Right lobe of liver (tissue), 6 donors: ENCODE results near the gene HSPA8. TPM values are rescaled to one million over a fixed set of nuclear protein-coding genes. Genes with fewer than 3 reads are reported as not detected.

Source experiments
- ATAC-seq, 4 donors: fragments of 200-7000 bp; cut with Tn5 transposase; one replicate each; pipeline ENCODE4 v1.9.1; 2020; ENCODE audit warnings: mild to moderate bottlenecking in 4 of 4, moderate library complexity in 4 of 4
- DNase-seq, 3 donors: peaks; one replicate each; pipeline ENCODE4 v3.0.0-alpha.2; 2020
- H3K27ac ChIP-seq, 3 donors: fragments of 200-600 bp; one replicate each; pipeline ENCODE4 v1.8.0; 2022
- H3K27me3 ChIP-seq, 2 donors: fragments of 200-600 bp; one replicate each; pipeline ENCODE4 v1.8.0; 2022
- H3K36me3 ChIP-seq, 4 donors: fragments of 200-600 bp; sonication (generic) in 1 of 4; one replicate each; pipeline versions ENCODE4 v1.5.1 to v1.8.0; 2017 to 2022; ENCODE audit warnings: control low read depth in 1 of 4
- H3K4me1 ChIP-seq, 4 donors: fragments of 200-600 bp; sonication (generic) in 1 of 4; one replicate each; pipeline versions ENCODE4 v1.5.1 to v1.8.0; 2017 to 2022; ENCODE audit warnings: control low read depth in 1 of 4
- H3K4me3 ChIP-seq, 3 donors: fragments of 200-600 bp; one replicate each; pipeline ENCODE4 v1.8.0; 2022
- H3K9me3 ChIP-seq, 4 donors: fragments of 200-600 bp; sonication (generic) in 1 of 4; one replicate each; pipeline versions ENCODE4 v1.5.1 to v1.8.0; 2017 to 2022; ENCODE audit warnings: control low read depth in 1 of 4
- POLR2A ChIP-seq: fragments of 450-650 bp; IDR thresholded peaks from one replicate; pipeline ENCODE4 v1.6.1; 2017; ENCODE audit warnings: antibody characterized with exemption, mild to moderate bottlenecking
- WGBS: methylation state at CpG from one replicate; pipeline ENCODE4 v1.1.6; 2018; ENCODE audit warnings: low coverage, low lambda C conversion rate; ENCODE audit not compliant: insufficient coverage; ENCODE audit errors: missing lambda C conversion rate; 5-methylcytosine and 5-hydroxymethylcytosine counted together
- intact Hi-C, 2 donors: fragments of 100-400 bp; cut with DNase I; formaldehyde crosslinking; loops; one replicate each; pipeline versions ENCODE4 v1.11.2 to v1.14.1; 2022
- total RNA-seq, 6 experiments: library from RNA; depleted of rRNA in 2 of 6; stranded (reverse); fragments of >200 nt in 2 of 6; fragmentation: NEBNext Ultra II Directional in 3 of 6; extraction: Animal tissue kit (Norgen Biotek cat#: 25700) in 3 of 6; gene quantifications; one replicate each; pipeline versions ENCODE4 v1.1.0 to v1.2.4, GENCODE V29; 2016 to 2023
- TF ChIP-seq, protein P1 (sequence below), 4 donors: fragments of 200-600 bp in 3 of 4; fragments of 450-650 bp in 1 of 4; IDR thresholded peaks; one replicate each; pipeline versions ENCODE4 v1.5.1 to v1.8.0; 2016 to 2022; ENCODE audit warnings: antibody characterized with exemption in 4 of 4, mild to moderate bottlenecking in 2 of 4
- donor health status: DM: no; HTN: yes; CAD: no.
- donor health status: DM: no; HTN: no; CAD: no.
- donor health status: DM: no; HTN: no; CAD: no.
- donor health status: DM: no; HTN: yes; CAD: no.
- donor health status: DM: no; HTN: yes; CAD: no.

HSPA8 gene
- total RNA-seq, 6 experiments from 2014 or later: 388 to 894 (median 659) TPM

- intact Hi-C loops: loop anchor here in 1 of 2 donors (5.0 kb wide), 1 partner anchor 143 kb away; no protein-coding TSS in a partner anchor
- no peak for TF ChIP-seq POLR2A
- TF ChIP-seq, protein P1, sequence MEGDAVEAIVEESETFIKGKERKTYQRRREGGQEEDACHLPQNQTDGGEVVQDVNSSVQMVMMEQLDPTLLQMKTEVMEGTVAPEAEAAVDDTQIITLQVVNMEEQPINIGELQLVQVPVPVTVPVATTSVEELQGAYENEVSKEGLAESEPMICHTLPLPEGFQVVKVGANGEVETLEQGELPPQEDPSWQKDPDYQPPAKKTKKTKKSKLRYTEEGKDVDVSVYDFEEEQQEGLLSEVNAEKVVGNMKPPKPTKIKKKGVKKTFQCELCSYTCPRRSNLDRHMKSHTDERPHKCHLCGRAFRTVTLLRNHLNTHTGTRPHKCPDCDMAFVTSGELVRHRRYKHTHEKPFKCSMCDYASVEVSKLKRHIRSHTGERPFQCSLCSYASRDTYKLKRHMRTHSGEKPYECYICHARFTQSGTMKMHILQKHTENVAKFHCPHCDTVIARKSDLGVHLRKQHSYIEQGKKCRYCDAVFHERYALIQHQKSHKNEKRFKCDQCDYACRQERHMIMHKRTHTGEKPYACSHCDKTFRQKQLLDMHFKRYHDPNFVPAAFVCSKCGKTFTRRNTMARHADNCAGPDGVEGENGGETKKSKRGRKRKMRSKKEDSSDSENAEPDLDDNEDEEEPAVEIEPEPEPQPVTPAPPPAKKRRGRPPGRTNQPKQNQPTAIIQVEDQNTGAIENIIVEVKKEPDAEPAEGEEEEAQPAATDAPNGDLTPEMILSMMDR (IDR thresholded peaks at IDR 0.05): no peak
These were observed 42.8 kb upstream of the HSPA8 start for GRCh38 chr11:123104697-123105096.

GRCh38 chr11:123103326-123103980 lies 41.5 kb upstream of the HSPA8 start:
- H3K9me3 ChIP-seq: no peaks in the 10 kb centered on the region
- H3K4me1 ChIP-seq: no peaks in the 10 kb centered on the region
- intact Hi-C loops: no loop called here
- TF ChIP-seq, protein P1 (IDR thresholded peaks at IDR 0.05): peak; percentile 47 to 61 (median 52)
- TF ChIP-seq POLR2A: no peak
- DNase-seq (no peak), ATAC-seq (peak; percentile 61 to 77 (median 68))
- WGBS: 62% methylated on average over 7 of the region's 8 CpGs
- H3K27ac ChIP-seq: no peak overlapping the region
- no peaks in the 10 kb centered on the region for H3K27me3 ChIP-seq
- no peak overlapping the region for H3K4me3 ChIP-seq
- no peaks in the 10 kb centered on the region for H3K36me3 ChIP-seq

More at GRCh38 chr11:123104697-123105096, 42.8 kb upstream of the HSPA8 start:
- Histone ChIP-seq H3K36me3 (no peaks in the 10 kb centered on the region), H3K9me3 (no peaks in the 10 kb centered on the region), H3K4me1 (no peaks in the 10 kb centered on the region), H3K4me3 (no peak overlapping the region), H3K27ac (no peak overlapping the region), H3K27me3 (no peaks in the 10 kb centered on the region)
- no peak for DNase-seq
- WGBS: 79% methylated on average over 2 of the region's 3 CpGs
- no peak for ATAC-seq

- peak in 1 of 3 donors; percentile 46 for DNase-seq
- TF ChIP-seq, protein P1 (IDR thresholded peaks at IDR 0.05): no peak
- TF ChIP-seq POLR2A: no peak
- no peaks in the 10 kb centered on the region for H3K27me3 ChIP-seq
- WGBS: 37% methylated on average over 7 of the region's 7 CpGs
- no peaks in the 10 kb centered on the region for H3K4me1 ChIP-seq
- intact Hi-C loops: no loop called here
- H3K27ac ChIP-seq: no peak overlapping the region
- no peak overlapping the region for H3K4me3 ChIP-seq
- no peaks in the 10 kb centered on the region for H3K36me3 ChIP-seq
- ATAC-seq: peak in 2 of 4 donors; percentile 25 to 28
- no peaks in the 10 kb centered on the region for H3K9me3 ChIP-seq
These were observed 38.6 kb upstream of the HSPA8 start for GRCh38 chr11:123100379-123101085.

- no peaks in the 10 kb centered on the region for H3K36me3 ChIP-seq
- H3K9me3 ChIP-seq: no peaks in the 10 kb centered on the region
- H3K27ac ChIP-seq: no peak overlapping the region
- TF ChIP-seq POLR2A: no peak
- TF ChIP-seq, protein P1 (IDR thresholded peaks at IDR 0.05): no peak
- intact Hi-C loops: no loop called here
- no peaks in the 10 kb centered on the region for H3K4me1 ChIP-seq
- WGBS: 49% methylated on average over 2 of the region's 3 CpGs
- no peak overlapping the region for H3K4me3 ChIP-seq
- H3K27me3 ChIP-seq: no peaks in the 10 kb centered on the region
- no peak for ATAC-seq
- DNase-seq: no peak
These were observed 37.1 kb upstream of the HSPA8 start for GRCh38 chr11:123098990-123099389.
